ENCODE data around the gene GNG12. TPM values are rescaled to one million over a fixed set of nuclear protein-coding genes. Genes with fewer than 3 reads are reported as not detected.

The GNG12 gene
- polyA plus RNA-seq, 1 donor (not counting 4 experiments of a cell fraction or from before 2014, with no cell fraction given), result 208 TPM

GRCh38 chr1:67861856-67862516, 28.7 kb upstream of the GNG12 start:
- Histone ChIP-seq H3K27me3 (ENCODE audit: control insufficient read depth, extremely low read depth, insufficient read depth, low read length) (no peaks in the 10 kb centered on the region), H2AFZ (ENCODE audit: control insufficient read depth, low read length) (no peak overlapping the region), H3K9ac (ENCODE audit: control insufficient read depth, extremely low read depth, insufficient read depth, low read length) (no peak overlapping the region), H3K4me2 (ENCODE audit: control insufficient read depth, extremely low read depth, insufficient read depth, low read depth, low read length) (no peak overlapping the region), H3K9me3 (ENCODE audit: control insufficient read depth, low read depth, low read length) (no peaks in the 10 kb centered on the region), H3K79me2 (ENCODE audit: control insufficient read depth, insufficient read depth, low read length) (no peaks in the 10 kb centered on the region), H3K4me3 (ENCODE audit: control insufficient read depth in 2 of 3, extremely low read depth in 1 of 3, insufficient read depth in 2 of 3, low read depth in 1 of 3, low read length in 3 of 3) (no peak overlapping the region), H4K20me1 (ENCODE audit: control insufficient read depth, extremely low read depth, insufficient read depth, low read length) (no peaks in the 10 kb centered on the region), H3K4me1 (ENCODE audit: control insufficient read depth, extremely low read depth, insufficient read depth, low read length) (no peaks in the 10 kb centered on the region), H3K27ac (ENCODE audit: control insufficient read depth, insufficient read depth, low read length) (no peak overlapping the region), H3K9me1 (ENCODE audit: control insufficient read depth, extremely low read depth, insufficient read depth, low read length) (no peaks in the 10 kb centered on the region), H3K36me3 (ENCODE audit: control insufficient read depth in 2 of 2, extremely low read depth in 1 of 2, insufficient read depth in 2 of 2, low read length in 2 of 2) (no peaks in the 10 kb centered on the region)
- DNase-seq (ENCODE audit: low read depth, low spot score), result no peak
- TF ChIP-seq EZH2 (IDR thresholded peaks at IDR 0.05; ENCODE audit: low read length) (no peak), CTCF (optimal IDR thresholded peaks at IDR 0.05 in 1 of 3, IDR thresholded peaks at IDR 0.05 in 1 of 3, conservative IDR thresholded peaks at IDR 0.05 in 1 of 3; ENCODE audit: extremely low read depth in 1 of 3, insufficient read depth in 2 of 3, low read length in 3 of 3) (no peak)
- dilution Hi-C loops (cut with MboI; ENCODE audit: extremely low pct_ligation_motif_present, low sequenced_read_pairs), result no loop called here
- FAIRE-seq, result no peak

- H4K20me1 ChIP-seq (ENCODE audit: control insufficient read depth, extremely low read depth, insufficient read depth, low read length), result no peaks in the 10 kb centered on the region
- no peaks in the 10 kb centered on the region for H3K4me1 ChIP-seq (ENCODE audit: control insufficient read depth, extremely low read depth, insufficient read depth, low read length)
- no peak overlapping the region for H3K9ac ChIP-seq (ENCODE audit: control insufficient read depth, extremely low read depth, insufficient read depth, low read length)
- no peak overlapping the region for H3K4me3 ChIP-seq (ENCODE audit: control insufficient read depth in 2 of 3, extremely low read depth in 1 of 3, insufficient read depth in 2 of 3, low read depth in 1 of 3, low read length in 3 of 3)
- dilution Hi-C loops (cut with MboI; ENCODE audit: extremely low pct_ligation_motif_present, low sequenced_read_pairs), result no loop called here
- no peak overlapping the region for H3K4me2 ChIP-seq (ENCODE audit: control insufficient read depth, extremely low read depth, insufficient read depth, low read depth, low read length)
- H3K36me3 ChIP-seq (ENCODE audit: control insufficient read depth in 2 of 2, extremely low read depth in 1 of 2, insufficient read depth in 2 of 2, low read length in 2 of 2), result no peaks in the 10 kb centered on the region
- H3K9me1 ChIP-seq (ENCODE audit: control insufficient read depth, extremely low read depth, insufficient read depth, low read length), result no peaks in the 10 kb centered on the region
- DNase-seq (ENCODE audit: low read depth, low spot score), result no peak
- H3K9me3 ChIP-seq (ENCODE audit: control insufficient read depth, low read depth, low read length), result no peaks in the 10 kb centered on the region
- no peak overlapping the region for H2AFZ ChIP-seq (ENCODE audit: control insufficient read depth, low read length)
- H3K79me2 ChIP-seq (ENCODE audit: control insufficient read depth, insufficient read depth, low read length), result no peaks in the 10 kb centered on the region
- FAIRE-seq, result no peak
- no peaks in the 10 kb centered on the region for H3K27me3 ChIP-seq (ENCODE audit: control insufficient read depth, extremely low read depth, insufficient read depth, low read length)
- TF ChIP-seq EZH2 (IDR thresholded peaks at IDR 0.05; ENCODE audit: low read length), result no peak
- no peak overlapping the region for H3K27ac ChIP-seq (ENCODE audit: control insufficient read depth, insufficient read depth, low read length)
These were observed 27.5 kb upstream of the GNG12 start for GRCh38 chr1:67860776-67861175.

GRCh38 chr1:67856921-67857320, 23.7 kb upstream of the GNG12 start:
- Histone ChIP-seq H4K20me1 (ENCODE audit: control insufficient read depth, extremely low read depth, insufficient read depth, low read length) (no peaks in the 10 kb centered on the region), H2AFZ (ENCODE audit: control insufficient read depth, low read length) (no peak overlapping the region), H3K36me3 (ENCODE audit: control insufficient read depth in 2 of 2, extremely low read depth in 1 of 2, insufficient read depth in 2 of 2, low read length in 2 of 2) (no peaks in the 10 kb centered on the region), H3K9me1 (ENCODE audit: control insufficient read depth, extremely low read depth, insufficient read depth, low read length) (no peaks in the 10 kb centered on the region), H3K27ac (ENCODE audit: control insufficient read depth, insufficient read depth, low read length) (no peak overlapping the region), H3K4me1 (ENCODE audit: control insufficient read depth, extremely low read depth, insufficient read depth, low read length) (no peaks in the 10 kb centered on the region), H3K9ac (ENCODE audit: control insufficient read depth, extremely low read depth, insufficient read depth, low read length) (no peak overlapping the region), H3K9me3 (ENCODE audit: control insufficient read depth, low read depth, low read length) (no peaks in the 10 kb centered on the region), H3K79me2 (ENCODE audit: control insufficient read depth, insufficient read depth, low read length) (no peaks in the 10 kb centered on the region), H3K4me2 (ENCODE audit: control insufficient read depth, extremely low read depth, insufficient read depth, low read depth, low read length) (no peak overlapping the region), H3K27me3 (ENCODE audit: control insufficient read depth, extremely low read depth, insufficient read depth, low read length) (no peaks in the 10 kb centered on the region), H3K4me3 (ENCODE audit: control insufficient read depth in 2 of 3, extremely low read depth in 1 of 3, insufficient read depth in 2 of 3, low read depth in 1 of 3, low read length in 3 of 3) (no peak overlapping the region)
- TF ChIP-seq EZH2 (IDR thresholded peaks at IDR 0.05; ENCODE audit: low read length), result no peak
- no peak for TF ChIP-seq CTCF (optimal IDR thresholded peaks at IDR 0.05 in 1 of 3, IDR thresholded peaks at IDR 0.05 in 1 of 3, conservative IDR thresholded peaks at IDR 0.05 in 1 of 3; ENCODE audit: extremely low read depth in 1 of 3, insufficient read depth in 2 of 3, low read length in 3 of 3)
- dilution Hi-C loops (cut with MboI; ENCODE audit: extremely low pct_ligation_motif_present, low sequenced_read_pairs), result no loop called here
- FAIRE-seq, result no peak
- no peak for DNase-seq (ENCODE audit: low read depth, low spot score)

Data from keratinocyte (primary cell).